ENCODE measurements around the gene CEACAM20. TPM values are rescaled to one million over a fixed set of nuclear protein-coding genes. Genes with fewer than 3 reads are reported as not detected.

Gene CEACAM20
- total and polyA plus RNA-seq, 10 of the 15 experiments (the other 5 are each of a cell fraction or from before 2014, with no cell fraction given), result not detected

- TF ChIP-seq MYC (IDR thresholded peaks at IDR 0.05; ENCODE audit: insufficient read depth, insufficient read length, insufficient replicate concordance, low read length, severe bottlenecking) (no peak), ELK1 (IDR thresholded peaks at IDR 0.05; ENCODE audit: low read depth, low read length) (no peak), RBBP5 (conservative IDR thresholded peaks at IDR 0.05) (no peak), PAX8 (IDR thresholded peaks at IDR 0.05) (no peak), SMAD5 (IDR thresholded peaks at IDR 0.05; ENCODE audit: low read depth) (no peak), FOS (IDR thresholded peaks at IDR 0.05; ENCODE audit: borderline replicate concordance, extremely low read depth, insufficient read length) (no peak), FOXM1 (IDR thresholded peaks at IDR 0.05; ENCODE audit: low read depth, low read length) (no peak), ZBTB40 (IDR thresholded peaks at IDR 0.05; ENCODE audit: borderline replicate concordance) (no peak), CBFB (IDR thresholded peaks at IDR 0.05; ENCODE audit: low read depth) (no peak), HDAC6 (IDR thresholded peaks at IDR 0.05; ENCODE audit: unreplicated experiment) (no peak), SIN3A (IDR thresholded peaks at IDR 0.05; ENCODE audit: low read depth, low read length) (no peak), NKRF (conservative IDR thresholded peaks at IDR 0.05) (no peak), EP300 (IDR thresholded peaks at IDR 0.05; ENCODE audit: borderline replicate concordance in 1 of 2, control insufficient read depth in 1 of 2, low read depth in 2 of 2, low read length in 2 of 2) (no peak)
- Histone ChIP-seq H3K9me3 (replicated peaks; ENCODE audit: control insufficient read depth, insufficient read depth, low read length) (no peaks in the 10 kb centered on the region), H2AFZ (ENCODE audit: control insufficient read depth, low read depth, low read length) (no peak overlapping the region), H3K4me3 (no peak overlapping the region), H3K79me2 (ENCODE audit: control insufficient read depth, insufficient read depth, low read length) (no peaks in the 10 kb centered on the region), H3K4me2 (ENCODE audit: control insufficient read depth, insufficient read depth) (no peak overlapping the region), H3K4me1 (ENCODE audit: control insufficient read depth, insufficient read depth, low read length) (no peaks in the 10 kb centered on the region), H3K27ac (ENCODE audit: control insufficient read depth, insufficient read depth) (no peak overlapping the region), H4K20me1 (ENCODE audit: control insufficient read depth, insufficient read depth) (no peaks in the 10 kb centered on the region), H3K9ac (ENCODE audit: control insufficient read depth, insufficient read depth, low read length) (no peak overlapping the region), H3K36me3 (ENCODE audit: control insufficient read depth in 2 of 2, insufficient read depth in 2 of 2, low read length in 1 of 2) (no peaks in the 10 kb centered on the region), H3K27me3 (replicated peaks in 1 of 2; ENCODE audit: control insufficient read depth in 2 of 2, insufficient read depth in 2 of 2, low read length in 1 of 2) (no peaks in the 10 kb centered on the region; a peak in 1 of 4 replicates)
- ChIA-PET SMC1A (ENCODE audit: uncharacterized antibody, unreplicated experiment) (interaction anchor here (1.2 to 1.3 kb wide), 2 partner anchors 77 to 79 kb away, joined by 3 to 4 read pairs; no protein-coding TSS in a partner anchor), CTCF (interaction anchor here (1.0 to 2.4 kb wide), 10 partner anchors 12 to 205 kb away, joined by 3 to 14 read pairs (median 4); no protein-coding TSS in a partner anchor), POLR2A (no interaction called here), RAD21 (ENCODE audit: unreplicated experiment) (interaction anchor here (0.8 to 1.0 kb wide), 3 partner anchors 77 to 193 kb away, joined by 4 to 6 read pairs (median 4); no protein-coding TSS in a partner anchor)
- ATAC-seq, result no peak
- BruUV-seq (replicated peaks), result no TSS peak
- WGBS (ENCODE audit: insufficient coverage, insufficient replicate concordance, low lambda C conversion rate, missing lambda C conversion rate), result 0% methylated on average over 1 of the region's 1 CpG
- in situ Hi-C loops (cut with MboI) (no loop called here), intact Hi-C loops (cut with micrococcal nuclease; ENCODE audit: unreplicated experiment) (no loop called here)
- no peak for FAIRE-seq
- DNase-seq (ENCODE audit: low read depth, low spot score), result no peak
These were observed 48.0 kb upstream of the CEACAM20 start for GRCh38 chr19:44577566-44577874.

Measured in GM12878 (cell line).